ENCODE data around the gene BSPH1. TPM values are rescaled to one million over a fixed set of nuclear protein-coding genes. Genes with fewer than 3 reads are reported as not detected.
"Not testable (repeated sequence)": the region's sequence is repeated elsewhere in the genome, so short reads cannot be mapped to it uniquely, and the experiment has no call there.

The BSPH1 gene
- total RNA-seq, 2 experiments from 2014 or later = not detected

DNA sequence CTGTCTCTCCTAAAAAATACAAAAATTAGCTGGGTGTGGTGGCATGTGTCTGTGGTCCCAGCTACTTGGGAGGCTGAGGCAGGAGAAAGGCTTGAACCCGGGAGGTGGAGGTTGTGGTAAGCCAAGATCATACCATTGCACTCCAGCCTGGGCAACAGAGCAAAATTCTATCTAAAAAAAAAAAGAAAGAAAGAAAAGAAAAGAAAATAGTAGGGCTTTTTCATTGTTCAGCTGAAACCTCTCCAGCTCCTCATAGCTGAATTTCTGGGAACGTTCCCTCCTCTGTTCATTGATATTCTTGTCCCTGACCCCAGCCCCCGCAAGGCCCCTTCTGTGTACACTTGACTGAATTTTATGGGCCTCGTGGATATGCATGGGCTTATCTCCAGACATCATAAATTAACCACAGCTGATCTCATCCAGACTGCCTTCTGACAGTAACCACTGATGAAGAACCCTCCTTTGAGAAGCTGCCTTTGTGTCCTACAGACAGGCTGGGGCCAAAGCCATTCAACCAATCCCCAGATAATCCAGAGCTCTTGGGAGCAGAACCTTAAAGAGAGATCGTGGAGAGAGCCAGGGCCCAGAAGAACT lies 2.3 kb upstream of the BSPH1 start, which contains the start of gene ELSPBP1:
TSS of gene ELSPBP1 (plus strand) at position 424 of the 594 bp plus-strand sequence. CDS start 14,036 bp downstream, outside the sequence.
- Histone ChIP-seq H3K36me3 (ENCODE audit: insufficient read depth, low read length) (no peaks in the 10 kb centered on the region), H3K9me2 (ENCODE audit: insufficient read depth, low read length) (no peaks in the 10 kb centered on the region), H2AFZ (ENCODE audit: low read length) (no peak within 1 kb of the TSS), H3K79me2 (ENCODE audit: insufficient read depth, low read depth, low read length) (no peaks in the 10 kb centered on the region), H3K9me3 (ENCODE audit: low read length) (no peaks in the 10 kb centered on the region), H3K4me1 (ENCODE audit: insufficient read depth, low read length, poor library complexity, severe bottlenecking) (no peaks in the 10 kb centered on the region), H3K4me2 (ENCODE audit: low read length) (no peak within 1 kb of the TSS), H3K27ac (ENCODE audit: low read depth, low read length, poor library complexity, severe bottlenecking) (no peak within 1 kb of the TSS), H4K20me1 (ENCODE audit: insufficient read depth, low read length) (no peaks in the 10 kb centered on the region), H3K4me3 (ENCODE audit: low read depth, low read length, poor library complexity, severe bottlenecking) (no peak within 1 kb of the TSS)
- CTCF ChIA-PET (ENCODE audit: unreplicated experiment) = no interaction called here
- TF ChIP-seq, protein P1, sequence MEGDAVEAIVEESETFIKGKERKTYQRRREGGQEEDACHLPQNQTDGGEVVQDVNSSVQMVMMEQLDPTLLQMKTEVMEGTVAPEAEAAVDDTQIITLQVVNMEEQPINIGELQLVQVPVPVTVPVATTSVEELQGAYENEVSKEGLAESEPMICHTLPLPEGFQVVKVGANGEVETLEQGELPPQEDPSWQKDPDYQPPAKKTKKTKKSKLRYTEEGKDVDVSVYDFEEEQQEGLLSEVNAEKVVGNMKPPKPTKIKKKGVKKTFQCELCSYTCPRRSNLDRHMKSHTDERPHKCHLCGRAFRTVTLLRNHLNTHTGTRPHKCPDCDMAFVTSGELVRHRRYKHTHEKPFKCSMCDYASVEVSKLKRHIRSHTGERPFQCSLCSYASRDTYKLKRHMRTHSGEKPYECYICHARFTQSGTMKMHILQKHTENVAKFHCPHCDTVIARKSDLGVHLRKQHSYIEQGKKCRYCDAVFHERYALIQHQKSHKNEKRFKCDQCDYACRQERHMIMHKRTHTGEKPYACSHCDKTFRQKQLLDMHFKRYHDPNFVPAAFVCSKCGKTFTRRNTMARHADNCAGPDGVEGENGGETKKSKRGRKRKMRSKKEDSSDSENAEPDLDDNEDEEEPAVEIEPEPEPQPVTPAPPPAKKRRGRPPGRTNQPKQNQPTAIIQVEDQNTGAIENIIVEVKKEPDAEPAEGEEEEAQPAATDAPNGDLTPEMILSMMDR (conservative IDR thresholded peaks at IDR 0.05; ENCODE audit: low read length) = no peak
- no peak for TF ChIP-seq EZH2phosphoT487 (IDR thresholded peaks at IDR 0.05; ENCODE audit: borderline replicate concordance, low read depth, low read length)
- no peak for DNase-seq (ENCODE audit: low spot score)
- POLR2A ChIA-PET = no interaction called here
- no TSS peak for BruUV-seq (replicated peaks)
- intact Hi-C loops (cut with micrococcal nuclease; ENCODE audit: unreplicated experiment) = no loop called here

DNA sequence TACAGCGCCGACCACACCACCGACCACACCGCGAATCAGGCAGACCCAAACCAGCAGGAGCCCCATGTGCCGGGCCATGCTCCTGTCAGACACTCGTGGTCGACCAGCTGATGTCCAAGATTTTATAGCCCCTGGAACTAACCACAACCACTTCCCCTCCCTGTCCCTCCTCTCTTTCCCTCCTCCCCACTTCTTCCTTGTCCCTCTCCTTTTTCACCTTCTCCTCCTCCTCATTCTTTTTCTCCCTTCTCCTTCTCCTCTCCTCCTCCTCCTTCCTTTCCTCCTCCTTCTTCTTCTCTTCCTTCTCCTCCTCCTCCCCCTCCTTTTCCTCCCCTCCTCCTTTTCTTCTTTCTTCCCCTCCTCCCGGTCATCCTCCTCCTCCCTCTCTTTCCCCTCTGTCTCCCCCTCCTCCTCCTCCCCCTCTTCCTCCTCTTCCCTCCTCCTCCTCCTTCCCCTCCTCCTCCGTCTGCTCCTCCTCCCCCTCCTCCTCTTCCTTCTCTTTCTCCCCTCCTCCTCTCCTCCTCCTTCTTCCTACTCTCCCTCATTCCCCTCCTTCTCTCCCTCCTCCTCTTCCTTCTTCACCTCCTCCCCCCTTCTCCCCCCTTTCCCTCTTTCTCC lies 670 bp downstream of the BSPH1 start:
- no peaks in the 10 kb centered on the region for H3K9me2 ChIP-seq (ENCODE audit: insufficient read depth, low read length)
- ChIA-PET POLR2A (no interaction called here), CTCF (ENCODE audit: unreplicated experiment) (no interaction called here)
- no peak overlapping the region for H3K27ac ChIP-seq (ENCODE audit: low read depth, low read length, poor library complexity, severe bottlenecking)
- no peak overlapping the region for H2AFZ ChIP-seq (ENCODE audit: low read length)
- H3K4me1 ChIP-seq (ENCODE audit: insufficient read depth, low read length, poor library complexity, severe bottlenecking) = no peaks in the 10 kb centered on the region
- H3K79me2 ChIP-seq (ENCODE audit: insufficient read depth, low read depth, low read length) = no peaks in the 10 kb centered on the region
- no peaks in the 10 kb centered on the region for H3K9me3 ChIP-seq (ENCODE audit: low read length)
- no peak for TF ChIP-seq EZH2phosphoT487 (IDR thresholded peaks at IDR 0.05; ENCODE audit: borderline replicate concordance, low read depth, low read length)
- TF ChIP-seq, protein P1 (conservative IDR thresholded peaks at IDR 0.05; ENCODE audit: low read length) = no peak
- H3K36me3 ChIP-seq (ENCODE audit: insufficient read depth, low read length) = no peaks in the 10 kb centered on the region
- no peaks in the 10 kb centered on the region for H4K20me1 ChIP-seq (ENCODE audit: insufficient read depth, low read length)
- H3K4me3 ChIP-seq (ENCODE audit: low read depth, low read length, poor library complexity, severe bottlenecking) = no peak overlapping the region
- no TSS peak for BruUV-seq (replicated peaks)
- DNase-seq (ENCODE audit: low spot score) = no peak
- intact Hi-C loops (cut with micrococcal nuclease; ENCODE audit: unreplicated experiment) = no loop called here
- no peak overlapping the region for H3K4me2 ChIP-seq (ENCODE audit: low read length)

DNA sequence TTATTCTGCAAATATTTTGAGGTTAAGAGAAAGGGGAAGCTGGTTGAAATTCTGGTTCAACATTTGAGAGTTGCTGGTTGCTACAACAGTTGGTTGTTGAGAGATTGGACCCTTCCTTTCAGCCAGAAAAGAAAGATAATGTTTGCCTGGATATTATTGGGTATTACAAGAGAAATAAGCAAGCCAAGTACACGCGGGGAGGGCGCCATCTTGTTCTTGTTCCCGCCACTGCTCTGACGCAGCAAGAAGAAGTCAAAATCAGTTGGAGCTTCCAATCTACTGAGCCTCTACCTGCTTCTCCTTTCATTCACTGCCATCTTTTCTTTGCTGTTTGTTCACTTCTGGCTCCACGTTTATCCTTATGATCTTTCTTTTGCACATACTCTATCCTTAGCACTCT lies 18.4 kb downstream of the BSPH1 start:
- Histone ChIP-seq H3K4me3 (ENCODE audit: low read depth, low read length, poor library complexity, severe bottlenecking) (no peak overlapping the region), H3K36me3 (ENCODE audit: insufficient read depth, low read length) (no peaks in the 10 kb centered on the region), H3K9me3 (ENCODE audit: low read length) (no peaks in the 10 kb centered on the region), H3K9me2 (ENCODE audit: insufficient read depth, low read length) (no peaks in the 10 kb centered on the region), H3K79me2 (ENCODE audit: insufficient read depth, low read depth, low read length) (no peaks in the 10 kb centered on the region), H4K20me1 (ENCODE audit: insufficient read depth, low read length) (no peaks in the 10 kb centered on the region), H3K4me1 (ENCODE audit: insufficient read depth, low read length, poor library complexity, severe bottlenecking) (no peaks in the 10 kb centered on the region), H3K4me2 (ENCODE audit: low read length) (no peak overlapping the region), H3K27ac (ENCODE audit: low read depth, low read length, poor library complexity, severe bottlenecking) (no peak overlapping the region), H2AFZ (ENCODE audit: low read length) (no peak overlapping the region)
- no TSS peak for BruUV-seq (replicated peaks)
- CTCF ChIA-PET (ENCODE audit: unreplicated experiment) = no interaction called here
- no peak for DNase-seq (ENCODE audit: low spot score)
- POLR2A ChIA-PET = no interaction called here
- no peak for TF ChIP-seq EZH2phosphoT487 (IDR thresholded peaks at IDR 0.05; ENCODE audit: borderline replicate concordance, low read depth, low read length)
- TF ChIP-seq, protein P1 (conservative IDR thresholded peaks at IDR 0.05; ENCODE audit: low read length) = no peak
- intact Hi-C loops (cut with micrococcal nuclease; ENCODE audit: unreplicated experiment) = no loop called here

DNA sequence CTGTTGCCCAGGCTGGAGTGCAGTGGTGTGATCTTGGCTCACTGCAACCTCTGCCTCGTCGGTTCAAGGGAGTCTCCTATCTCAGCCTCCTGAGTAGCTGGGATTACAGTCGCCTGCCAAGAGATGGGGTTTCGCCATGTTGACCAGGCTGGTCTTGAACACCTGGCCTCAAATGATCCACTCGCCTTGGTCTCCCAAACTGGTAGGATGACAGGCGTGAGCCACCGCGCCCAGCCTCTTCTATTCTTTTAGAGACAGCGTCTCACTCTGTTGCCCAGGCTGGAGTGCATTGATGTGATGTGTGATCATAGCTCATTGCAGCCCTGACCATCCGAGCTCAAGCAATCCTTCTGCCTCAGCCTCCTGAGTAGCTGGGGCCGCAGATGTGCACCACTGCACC lies 36.0 kb downstream of the BSPH1 start:
- H3K4me2 ChIP-seq (ENCODE audit: low read length); H3K4me3 ChIP-seq (ENCODE audit: low read depth, low read length, poor library complexity, severe bottlenecking); H3K27ac ChIP-seq (ENCODE audit: low read depth, low read length, poor library complexity, severe bottlenecking); H3K79me2 ChIP-seq (ENCODE audit: insufficient read depth, low read depth, low read length); H2AFZ ChIP-seq (ENCODE audit: low read length); BruUV-seq (replicated peaks); H3K36me3 ChIP-seq (ENCODE audit: insufficient read depth, low read length); DNase-seq (ENCODE audit: low spot score); CTCF ChIA-PET (ENCODE audit: unreplicated experiment); H3K9me3 ChIP-seq (ENCODE audit: low read length); H3K9me2 ChIP-seq (ENCODE audit: insufficient read depth, low read length); H4K20me1 ChIP-seq (ENCODE audit: insufficient read depth, low read length); intact Hi-C loops (cut with micrococcal nuclease; ENCODE audit: unreplicated experiment); POLR2A ChIA-PET; H3K4me1 ChIP-seq (ENCODE audit: insufficient read depth, low read length, poor library complexity, severe bottlenecking): not testable (repeated sequence)
